ENCODE data around the gene MRPS18A.
A peak's percentile ranks its signal among the peaks of the same experiment; 100 is the strongest.

MRPS18A gene

GRCh38 chr6:43671801-43672690, 15.5 kb downstream of the MRPS18A start:
- no peak for DNase-seq (ENCODE audit: low spot score)
- TF ChIP-seq CTCF (IDR thresholded peaks at IDR 0.05; ENCODE audit: extremely low read depth, insufficient read depth, missing control alignments) = no peak
- in situ Hi-C loops (cut with MboI; ENCODE audit: low pct_unique_long_range_greater_than_20kb, low sequenced_read_pairs, unreplicated experiment) = no loop called here

- in situ Hi-C loops (cut with MboI; ENCODE audit: low pct_unique_long_range_greater_than_20kb, low sequenced_read_pairs, unreplicated experiment) = no loop called here
- no peak for DNase-seq (ENCODE audit: low spot score)
- no peak for TF ChIP-seq CTCF (IDR thresholded peaks at IDR 0.05; ENCODE audit: extremely low read depth, insufficient read depth, missing control alignments)
Observed at GRCh38 chr6:43671011-43671800, 16.4 kb downstream of the MRPS18A start.

- no peak for TF ChIP-seq CTCF (IDR thresholded peaks at IDR 0.05; ENCODE audit: extremely low read depth, insufficient read depth, missing control alignments)
- no peak for DNase-seq (ENCODE audit: low spot score)
- in situ Hi-C loops (cut with MboI; ENCODE audit: low pct_unique_long_range_greater_than_20kb, low sequenced_read_pairs, unreplicated experiment) = no loop called here
Observed at GRCh38 chr6:43670623-43670986, 17.0 kb downstream of the MRPS18A start.

- no peak for TF ChIP-seq CTCF (IDR thresholded peaks at IDR 0.05; ENCODE audit: extremely low read depth, insufficient read depth, missing control alignments)
- DNase-seq (ENCODE audit: low spot score) = peak; percentile 45
- in situ Hi-C loops (cut with MboI; ENCODE audit: low pct_unique_long_range_greater_than_20kb, low sequenced_read_pairs, unreplicated experiment) = no loop called here
Observed at GRCh38 chr6:43669922-43670622, 17.5 kb downstream of the MRPS18A start.

- no peak for DNase-seq (ENCODE audit: low spot score)
- no peak for TF ChIP-seq CTCF (IDR thresholded peaks at IDR 0.05; ENCODE audit: extremely low read depth, insufficient read depth, missing control alignments)
- in situ Hi-C loops (cut with MboI; ENCODE audit: low pct_unique_long_range_greater_than_20kb, low sequenced_read_pairs, unreplicated experiment) = no loop called here
Observed at GRCh38 chr6:43669050-43669921, 18.3 kb downstream of the MRPS18A start.
